Measurements from ENCODE around the gene SV2B.

SV2B gene

GRCh38 chr15:91150502-91151160 is 50.6 kb downstream of the SV2B start:
- Histone ChIP-seq H3K9me3 (no peaks in the 10 kb centered on the region), H3K27me3 (peaks cover 17% of the 10 kb centered on the region), H3K36me3 (no peaks in the 10 kb centered on the region), H3K4me3 (ENCODE audit: low read depth, low read length) (no peak overlapping the region), H3K4me1 (no peaks in the 10 kb centered on the region; the same call in 1 of the 2 replicates)
- no peak for DNase-seq
- TF ChIP-seq, protein P1, sequence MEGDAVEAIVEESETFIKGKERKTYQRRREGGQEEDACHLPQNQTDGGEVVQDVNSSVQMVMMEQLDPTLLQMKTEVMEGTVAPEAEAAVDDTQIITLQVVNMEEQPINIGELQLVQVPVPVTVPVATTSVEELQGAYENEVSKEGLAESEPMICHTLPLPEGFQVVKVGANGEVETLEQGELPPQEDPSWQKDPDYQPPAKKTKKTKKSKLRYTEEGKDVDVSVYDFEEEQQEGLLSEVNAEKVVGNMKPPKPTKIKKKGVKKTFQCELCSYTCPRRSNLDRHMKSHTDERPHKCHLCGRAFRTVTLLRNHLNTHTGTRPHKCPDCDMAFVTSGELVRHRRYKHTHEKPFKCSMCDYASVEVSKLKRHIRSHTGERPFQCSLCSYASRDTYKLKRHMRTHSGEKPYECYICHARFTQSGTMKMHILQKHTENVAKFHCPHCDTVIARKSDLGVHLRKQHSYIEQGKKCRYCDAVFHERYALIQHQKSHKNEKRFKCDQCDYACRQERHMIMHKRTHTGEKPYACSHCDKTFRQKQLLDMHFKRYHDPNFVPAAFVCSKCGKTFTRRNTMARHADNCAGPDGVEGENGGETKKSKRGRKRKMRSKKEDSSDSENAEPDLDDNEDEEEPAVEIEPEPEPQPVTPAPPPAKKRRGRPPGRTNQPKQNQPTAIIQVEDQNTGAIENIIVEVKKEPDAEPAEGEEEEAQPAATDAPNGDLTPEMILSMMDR (IDR thresholded peaks at IDR 0.05; ENCODE audit: low read depth, low read length) = no peak

- no peak for DNase-seq
- Histone ChIP-seq H3K36me3 (no peaks in the 10 kb centered on the region), H3K9me3 (no peaks in the 10 kb centered on the region), H3K4me1 (no peaks in the 10 kb centered on the region; the same call in 1 of the 2 replicates), H3K4me3 (ENCODE audit: low read depth, low read length) (no peak overlapping the region), H3K27me3 (peaks cover 19% of the 10 kb centered on the region)
- TF ChIP-seq, protein P1 (IDR thresholded peaks at IDR 0.05; ENCODE audit: low read depth, low read length) = no peak
Observed at GRCh38 chr15:91151781-91152563, 51.9 kb downstream of the SV2B start.

- no peaks in the 10 kb centered on the region for H3K9me3 ChIP-seq
- H3K27me3 ChIP-seq = peaks cover 19% of the 10 kb centered on the region
- H3K36me3 ChIP-seq = no peaks in the 10 kb centered on the region
- no peak overlapping the region for H3K4me3 ChIP-seq (ENCODE audit: low read depth, low read length)
- TF ChIP-seq, protein P1 (IDR thresholded peaks at IDR 0.05; ENCODE audit: low read depth, low read length) = no peak
- no peak for DNase-seq
- no peaks in the 10 kb centered on the region; the same call in 1 of the 2 replicates for H3K4me1 ChIP-seq
Observed at GRCh38 chr15:91152896-91153581, 53.0 kb downstream of the SV2B start.

DNA sequence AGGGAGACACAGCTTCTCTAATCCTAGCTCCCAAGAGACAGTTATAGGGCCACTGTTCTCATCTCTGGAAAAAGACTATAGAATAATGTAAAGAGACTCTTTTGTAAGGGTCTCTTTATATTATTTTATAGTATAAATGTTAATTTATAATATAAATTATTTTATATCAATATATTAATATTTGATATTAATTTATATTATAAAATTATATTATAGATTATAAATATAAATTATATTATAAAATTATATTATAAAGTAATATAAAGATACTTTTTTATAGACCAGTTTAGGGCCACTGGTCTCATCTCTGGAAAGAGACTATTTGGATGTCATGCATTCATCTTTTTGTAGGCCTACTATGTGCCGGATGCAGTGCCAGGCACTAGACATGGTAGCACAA is 53.9 kb downstream of the SV2B start:
- Histone ChIP-seq H3K9me3 (no peaks in the 10 kb centered on the region), H3K27me3 (peaks cover 21% of the 10 kb centered on the region)
- DNase-seq = no peak

DNA sequence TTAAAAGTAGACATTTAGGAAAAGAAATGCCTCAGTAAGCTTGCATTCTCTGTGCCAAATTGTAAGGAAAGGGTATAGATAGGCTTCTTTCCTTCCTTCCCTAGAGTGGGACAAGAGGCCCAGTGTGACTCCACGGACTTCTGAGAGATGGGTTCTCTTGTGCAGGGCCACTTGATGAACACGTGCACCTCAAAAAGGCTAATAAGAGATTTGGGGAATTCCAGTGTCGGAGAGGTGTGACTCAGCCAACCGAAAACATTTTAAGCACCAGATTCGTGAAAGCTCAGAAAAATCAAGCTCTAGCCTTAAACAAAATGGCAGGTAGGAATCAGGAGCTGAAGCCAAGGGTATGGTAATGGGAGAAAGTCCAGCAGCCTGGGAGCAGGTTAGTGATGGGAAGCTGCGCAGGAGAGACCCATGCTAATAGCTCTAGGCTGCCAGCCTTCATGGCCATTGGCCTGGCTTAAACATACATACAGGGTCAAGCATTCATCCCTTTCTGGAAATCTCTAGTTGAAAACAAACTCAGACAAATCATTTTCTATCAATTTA is 56.2 kb downstream of the SV2B start:
- Histone ChIP-seq H3K4me3 (ENCODE audit: low read depth, low read length) (no peak overlapping the region), H3K9me3 (no peaks in the 10 kb centered on the region), H3K27me3 (peaks cover 20% of the 10 kb centered on the region), H3K36me3 (no peaks in the 10 kb centered on the region), H3K4me1 (no peaks in the 10 kb centered on the region; the same call in 1 of the 2 replicates)
- TF ChIP-seq, protein P1 (IDR thresholded peaks at IDR 0.05; ENCODE audit: low read depth, low read length) = no peak
- no peak for DNase-seq

More for the DNA sequence above, 53.9 kb downstream of the SV2B start:
- TF ChIP-seq, protein P1 (IDR thresholded peaks at IDR 0.05; ENCODE audit: low read depth, low read length) = no peak
- H3K4me3 ChIP-seq (ENCODE audit: low read depth, low read length) = no peak overlapping the region
- no peaks in the 10 kb centered on the region for H3K36me3 ChIP-seq
- no peaks in the 10 kb centered on the region; the same call in 1 of the 2 replicates for H3K4me1 ChIP-seq

Measured in BE2C (cell line).